ENCODE results near the gene GCM1. TPM values are rescaled to one million over a fixed set of nuclear protein-coding genes. Genes with fewer than 3 reads are reported as not detected.

GCM1 gene
- total RNA-seq, 1 donor from 2014 or later: not detected

- Mint-ChIP-seq H3K4me1 (ENCODE audit: unreplicated experiment) (no peaks in the 10 kb centered on the region), H3K27me3 (ENCODE audit: unreplicated experiment) (peaks cover 17% of the 10 kb centered on the region), H3K9me3 (ENCODE audit: unreplicated experiment) (peaks cover 8% of the 10 kb centered on the region), H3K36me3 (ENCODE audit: unreplicated experiment) (no peaks in the 10 kb centered on the region), H3K4me3 (ENCODE audit: unreplicated experiment) (no peak overlapping the region), H3K27ac (ENCODE audit: unreplicated experiment) (no peak overlapping the region)
- no peak for TF ChIP-seq CTCF (IDR thresholded peaks at IDR 0.05)
- DNase-seq (ENCODE audit: extremely low spot score, unreplicated experiment): no peak
These were observed 36.8 kb downstream of the GCM1 start for GRCh38 chr6:53111865-53112264.

DNA sequence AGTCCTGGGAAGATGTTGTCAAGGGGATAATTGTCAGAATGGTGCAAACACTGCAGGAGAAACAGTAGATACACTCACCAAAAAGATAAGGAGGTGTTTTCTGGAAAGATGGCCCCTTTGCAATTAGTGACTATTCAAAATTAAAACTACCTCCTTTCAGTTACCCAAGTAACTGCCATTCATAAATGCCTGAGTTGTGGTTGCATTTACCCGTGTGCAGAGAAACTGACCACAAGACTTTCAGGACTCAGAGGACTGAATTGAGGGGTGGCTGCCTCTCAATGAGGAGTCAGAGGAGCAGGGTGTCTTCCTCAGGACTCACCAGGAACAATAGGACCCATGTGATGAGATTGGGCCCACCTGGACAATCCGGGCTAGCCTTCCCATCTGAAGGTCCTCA is 39.0 kb downstream of the GCM1 start:
- H3K27ac Mint-ChIP-seq (ENCODE audit: unreplicated experiment): no peak overlapping the region
- TF ChIP-seq CTCF (IDR thresholded peaks at IDR 0.05): no peak

GRCh38 chr6:53107091-53107490 is 41.5 kb downstream of the GCM1 start:
- Mint-ChIP-seq H3K4me1 (ENCODE audit: unreplicated experiment) (peaks cover 4% of the 10 kb centered on the region), H3K27me3 (ENCODE audit: unreplicated experiment) (no peaks in the 10 kb centered on the region), H3K27ac (ENCODE audit: unreplicated experiment) (no peak overlapping the region), H3K9me3 (ENCODE audit: unreplicated experiment) (no peaks in the 10 kb centered on the region), H3K4me3 (ENCODE audit: unreplicated experiment) (no peak overlapping the region), H3K36me3 (ENCODE audit: unreplicated experiment) (peaks cover 7% of the 10 kb centered on the region)
- TF ChIP-seq CTCF (IDR thresholded peaks at IDR 0.05): no peak
- DNase-seq (ENCODE audit: extremely low spot score, unreplicated experiment): no peak

More for the DNA sequence above, 39.0 kb downstream of the GCM1 start:
- Mint-ChIP-seq H3K4me1 (ENCODE audit: unreplicated experiment) (peaks cover 4% of the 10 kb centered on the region), H3K4me3 (ENCODE audit: unreplicated experiment) (no peak overlapping the region), H3K36me3 (ENCODE audit: unreplicated experiment) (no peaks in the 10 kb centered on the region), H3K9me3 (ENCODE audit: unreplicated experiment) (no peaks in the 10 kb centered on the region), H3K27me3 (ENCODE audit: unreplicated experiment) (peaks cover 12% of the 10 kb centered on the region)
- DNase-seq (ENCODE audit: extremely low spot score, unreplicated experiment): no peak

DNA sequence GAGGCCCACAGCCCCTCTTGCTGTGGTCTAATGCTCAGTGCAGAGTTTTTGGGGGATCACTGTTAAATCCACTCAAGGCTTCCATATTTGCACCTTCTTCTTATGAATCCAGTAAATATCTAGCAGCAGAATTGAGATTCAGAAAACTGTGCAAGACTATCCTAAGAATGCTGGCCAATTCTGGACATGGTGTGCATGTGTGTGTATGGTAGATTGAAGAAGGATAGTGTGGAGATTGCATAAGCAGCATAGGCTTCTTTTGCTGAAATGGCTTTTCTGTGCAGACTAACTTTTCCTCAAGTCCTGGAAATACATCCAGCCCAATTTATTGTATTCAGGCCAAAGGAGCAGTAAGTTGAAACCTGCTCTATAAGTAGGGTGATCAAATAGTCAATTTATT is 43.7 kb downstream of the GCM1 start:
- no peak for DNase-seq (ENCODE audit: extremely low spot score, unreplicated experiment)
- Mint-ChIP-seq H3K4me3 (ENCODE audit: unreplicated experiment) (no peak overlapping the region), H3K4me1 (ENCODE audit: unreplicated experiment) (peaks cover 8% of the 10 kb centered on the region), H3K27me3 (ENCODE audit: unreplicated experiment) (no peaks in the 10 kb centered on the region), H3K9me3 (ENCODE audit: unreplicated experiment) (no peaks in the 10 kb centered on the region), H3K27ac (ENCODE audit: unreplicated experiment) (no peak overlapping the region), H3K36me3 (ENCODE audit: unreplicated experiment) (peaks cover 16% of the 10 kb centered on the region)
- TF ChIP-seq CTCF (IDR thresholded peaks at IDR 0.05): no peak

DNA sequence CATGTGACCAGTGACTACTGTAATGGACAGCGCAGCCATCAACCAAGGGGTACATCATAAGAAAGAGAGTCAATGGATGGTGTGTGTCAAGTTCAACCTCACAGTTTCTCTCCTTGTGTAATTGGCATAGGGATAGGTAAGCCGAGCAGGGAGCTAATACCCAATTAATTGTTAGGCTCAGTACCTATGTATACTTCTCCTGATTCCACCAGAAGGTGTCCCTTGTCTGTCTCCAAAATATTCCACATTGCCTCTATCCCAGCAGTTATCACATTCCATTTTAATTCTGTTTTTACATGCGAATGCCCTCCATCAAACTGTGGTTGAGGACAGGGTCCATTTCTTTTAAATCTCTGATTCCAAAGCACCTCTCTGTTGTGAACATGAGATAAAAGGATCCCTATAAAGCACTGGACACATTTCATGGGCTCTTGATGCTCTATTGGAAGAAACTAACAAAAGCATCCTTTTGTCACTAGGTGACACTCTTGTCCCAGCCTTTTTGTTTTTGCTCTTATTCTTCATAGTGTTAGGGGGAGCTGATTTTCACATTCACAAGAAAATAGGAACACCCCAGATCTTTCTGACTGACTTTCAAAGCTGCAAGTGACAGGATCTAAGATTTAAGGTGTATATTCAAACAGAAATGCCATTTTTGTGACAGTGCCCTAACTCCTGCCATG is 44.5 kb downstream of the GCM1 start:
- DNase-seq (ENCODE audit: extremely low spot score, unreplicated experiment): no peak
- H3K4me3 Mint-ChIP-seq (ENCODE audit: unreplicated experiment): no peak overlapping the region
- peak; percentile 42 for TF ChIP-seq CTCF (IDR thresholded peaks at IDR 0.05)
- no peaks in the 10 kb centered on the region for H3K27me3 Mint-ChIP-seq (ENCODE audit: unreplicated experiment)
- peaks cover 8% of the 10 kb centered on the region for H3K4me1 Mint-ChIP-seq (ENCODE audit: unreplicated experiment)
- H3K36me3 Mint-ChIP-seq (ENCODE audit: unreplicated experiment): peaks cover 16% of the 10 kb centered on the region
- H3K9me3 Mint-ChIP-seq (ENCODE audit: unreplicated experiment): no peaks in the 10 kb centered on the region
- no peak overlapping the region for H3K27ac Mint-ChIP-seq (ENCODE audit: unreplicated experiment)
